Stimulated activated effector memory CD8-positive, alpha-beta T cell treated with anti-CD3 and anti-CD28 coated beads, Interleukin-12 subunit alpha, Interleukin-12 subunit beta, amount 100 ng/mL, for 72 hours (primary cell): ENCODE data around the gene NATD1.
A peak's percentile ranks its signal among the peaks of the same experiment; 100 is the strongest.

Source experiments
- ATAC-seq: fragments of 150-1000 bp; cut with Tn5 transposase; 2 replicates; pipeline ENCODE4 v1.10.0; 2021
- DNase-seq, 2 donors: peaks; one replicate each; pipeline ENCODE4 v3.0.0; 2021 to 2022; ENCODE audit warnings: low spot score in 2 of 2
- H3K27ac Mint-ChIP-seq: one replicate; pipeline ENCODE4 v1.8.0; 2022; ENCODE audit warnings: mild to moderate bottlenecking, mixed read lengths
- H3K36me3 Mint-ChIP-seq: one replicate; pipeline ENCODE4 v1.8.0; 2022; ENCODE audit warnings: mild to moderate bottlenecking, mixed read lengths
- H3K4me1 Mint-ChIP-seq: one replicate; pipeline ENCODE4 v1.8.0; 2022; ENCODE audit warnings: mixed read lengths
- H3K4me3 Mint-ChIP-seq: one replicate; pipeline ENCODE4 v1.8.0; 2022; ENCODE audit warnings: mild to moderate bottlenecking, mixed read lengths
- H3K9me3 Mint-ChIP-seq: one replicate; pipeline ENCODE4 v1.8.0; 2022; ENCODE audit warnings: mixed read lengths

Gene NATD1

GRCh38 chr17:21269394-21269793 is 16.2 kb upstream of the NATD1 start:
- Mint-ChIP-seq H3K4me1 (peaks cover 22% of the 10 kb centered on the region), H3K27ac (peak overlapping the region; percentile 95), H3K4me3 (no peak overlapping the region), H3K36me3 (no peaks in the 10 kb centered on the region), H3K9me3 (no peaks in the 10 kb centered on the region)
- no peak for ATAC-seq
- no peak for DNase-seq

- DNase-seq (no peak), ATAC-seq (peak; percentile 16)
- no peak overlapping the region for H3K4me3 Mint-ChIP-seq
- H3K4me1 Mint-ChIP-seq = peaks cover 22% of the 10 kb centered on the region
- no peaks in the 10 kb centered on the region for H3K9me3 Mint-ChIP-seq
- H3K36me3 Mint-ChIP-seq = no peaks in the 10 kb centered on the region
- peak overlapping the region; percentile 95 for H3K27ac Mint-ChIP-seq
Measured at GRCh38 chr17:21268596-21269188, 15.5 kb upstream of the NATD1 start.

- H3K36me3 Mint-ChIP-seq = no peaks in the 10 kb centered on the region
- ATAC-seq (peak; percentile 90), DNase-seq (no peak)
- H3K4me1 Mint-ChIP-seq = peaks cover 19% of the 10 kb centered on the region
- H3K4me3 Mint-ChIP-seq = no peak overlapping the region
- no peaks in the 10 kb centered on the region for H3K9me3 Mint-ChIP-seq
- H3K27ac Mint-ChIP-seq = no peak overlapping the region
Measured at GRCh38 chr17:21263376-21263775, 10.2 kb upstream of the NATD1 start.

GRCh38 chr17:21262259-21262993 is 9.2 kb upstream of the NATD1 start:
- Mint-ChIP-seq H3K4me1 (peaks cover 17% of the 10 kb centered on the region), H3K36me3 (no peaks in the 10 kb centered on the region), H3K4me3 (no peak overlapping the region), H3K27ac (no peak overlapping the region), H3K9me3 (no peaks in the 10 kb centered on the region)
- DNase-seq (no peak), ATAC-seq (no peak)

GRCh38 chr17:21258593-21258992 is 5.4 kb upstream of the NATD1 start:
- Mint-ChIP-seq H3K4me3 (no peak overlapping the region), H3K4me1 (peaks cover 12% of the 10 kb centered on the region)
- no peak for ATAC-seq

GRCh38 chr17:21253646-21254441 is 634 bp upstream of the NATD1 start:
- DNase-seq (no peak), ATAC-seq (peak; percentile 27)
- Mint-ChIP-seq H3K36me3 (no peaks in the 10 kb centered on the region), H3K4me3 (peak overlapping the region; percentile 76), H3K4me1 (peaks cover 43% of the 10 kb centered on the region), H3K9me3 (no peaks in the 10 kb centered on the region), H3K27ac (peak overlapping the region; percentile 67)

More at GRCh38 chr17:21258593-21258992, 5.4 kb upstream of the NATD1 start:
- no peak for DNase-seq
- Mint-ChIP-seq H3K36me3 (no peaks in the 10 kb centered on the region), H3K9me3 (no peaks in the 10 kb centered on the region), H3K27ac (peak overlapping the region; percentile 43)

GRCh38 chr17:21252289-21252795 is 868 bp downstream of the NATD1 start:
- Mint-ChIP-seq H3K36me3 (no peaks in the 10 kb centered on the region), H3K4me1 (peaks cover 45% of the 10 kb centered on the region), H3K9me3 (no peaks in the 10 kb centered on the region), H3K4me3 (peak overlapping the region; percentile 76), H3K27ac (peak overlapping the region; percentile 32)
- ATAC-seq = no peak
- DNase-seq = no peak

- Mint-ChIP-seq H3K9me3 (no peaks in the 10 kb centered on the region), H3K27ac (no peak overlapping the region), H3K36me3 (no peaks in the 10 kb centered on the region), H3K4me3 (no peak overlapping the region), H3K4me1 (peaks cover 45% of the 10 kb centered on the region)
- DNase-seq = no peak
- ATAC-seq = no peak
Measured at GRCh38 chr17:21251337-21252010, 1.7 kb downstream of the NATD1 start.

GRCh38 chr17:21250854-21251253 is 2.4 kb downstream of the NATD1 start:
- no peak overlapping the region for H3K4me3 Mint-ChIP-seq
- H3K36me3 Mint-ChIP-seq = no peaks in the 10 kb centered on the region
- H3K27ac Mint-ChIP-seq = peak overlapping the region; percentile 0
- no peaks in the 10 kb centered on the region for H3K9me3 Mint-ChIP-seq
- H3K4me1 Mint-ChIP-seq = peaks cover 45% of the 10 kb centered on the region
- ATAC-seq (no peak), DNase-seq (no peak)

- no peak for ATAC-seq
- Mint-ChIP-seq H3K4me1 (peaks cover 45% of the 10 kb centered on the region), H3K27ac (peak overlapping the region; percentile 5)
Measured at GRCh38 chr17:21249920-21250703, 3.1 kb downstream of the NATD1 start.

GRCh38 chr17:21249086-21249795 is 4.0 kb downstream of the NATD1 start:
- ATAC-seq (no peak), DNase-seq (no peak)
- Mint-ChIP-seq H3K9me3 (no peaks in the 10 kb centered on the region), H3K4me1 (peaks cover 45% of the 10 kb centered on the region), H3K36me3 (no peaks in the 10 kb centered on the region), H3K4me3 (no peak overlapping the region), H3K27ac (peak overlapping the region; percentile 72)

More at GRCh38 chr17:21249920-21250703, 3.1 kb downstream of the NATD1 start:
- Mint-ChIP-seq H3K9me3 (no peaks in the 10 kb centered on the region), H3K36me3 (no peaks in the 10 kb centered on the region), H3K4me3 (no peak overlapping the region)
- no peak for DNase-seq

- Mint-ChIP-seq H3K4me3 (no peak overlapping the region), H3K27ac (peak overlapping the region; percentile 72), H3K36me3 (no peaks in the 10 kb centered on the region), H3K9me3 (no peaks in the 10 kb centered on the region), H3K4me1 (peaks cover 45% of the 10 kb centered on the region)
- DNase-seq (no peak), ATAC-seq (no peak)
Measured at GRCh38 chr17:21248500-21248899, 4.7 kb downstream of the NATD1 start.

GRCh38 chr17:21247552-21248258 is 5.5 kb downstream of the NATD1 start:
- peak overlapping the region; percentile 72 for H3K27ac Mint-ChIP-seq
- no peaks in the 10 kb centered on the region for H3K9me3 Mint-ChIP-seq
- H3K4me3 Mint-ChIP-seq = no peak overlapping the region
- DNase-seq (no peak), ATAC-seq (no peak)
- H3K36me3 Mint-ChIP-seq = no peaks in the 10 kb centered on the region
- peaks cover 45% of the 10 kb centered on the region for H3K4me1 Mint-ChIP-seq
